Stimulated activated CD4-positive, alpha-beta T cell treated with anti-CD3 and anti-CD28 coated beads, Interleukin-12 subunit alpha, Interleukin-12 subunit beta, amount 100 ng/mL, for 48 hours (primary cell): ENCODE data around the gene BICDL1.

Experiments
- DNase-seq, 3 donors: peaks; one replicate each; pipeline ENCODE4 v3.0.0-alpha.2; 2020; ENCODE audit warnings: low read depth in 2 of 3, low spot score in 1 of 3

The BICDL1 gene

DNA sequence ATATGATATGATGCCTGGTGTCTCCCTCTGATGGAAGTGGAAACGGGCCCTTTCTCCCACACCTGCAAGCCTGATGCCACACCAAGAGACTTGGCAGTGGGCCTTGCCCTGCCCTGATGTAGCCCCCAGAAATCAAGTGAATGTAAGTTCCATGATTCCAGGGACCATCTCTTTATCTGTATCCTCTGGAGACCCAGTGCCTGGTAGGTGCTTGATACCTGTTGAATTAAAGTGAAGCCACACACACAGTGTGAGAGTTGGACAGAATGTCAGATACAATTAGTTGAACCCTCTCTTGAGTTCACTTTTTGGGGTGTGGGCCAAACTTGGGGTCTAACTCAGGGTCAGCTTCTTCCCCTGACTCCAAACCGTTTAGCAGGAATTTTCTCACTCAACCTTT lies 132.3 kb downstream of the BICDL1 start:
- no peak for DNase-seq

GRCh38 chr12:120121766-120122293 lies 132.8 kb downstream of the BICDL1 start:
- no peak for DNase-seq

GRCh38 chr12:120125029-120125428 lies 136.0 kb downstream of the BICDL1 start:
- DNase-seq = no peak

DNA sequence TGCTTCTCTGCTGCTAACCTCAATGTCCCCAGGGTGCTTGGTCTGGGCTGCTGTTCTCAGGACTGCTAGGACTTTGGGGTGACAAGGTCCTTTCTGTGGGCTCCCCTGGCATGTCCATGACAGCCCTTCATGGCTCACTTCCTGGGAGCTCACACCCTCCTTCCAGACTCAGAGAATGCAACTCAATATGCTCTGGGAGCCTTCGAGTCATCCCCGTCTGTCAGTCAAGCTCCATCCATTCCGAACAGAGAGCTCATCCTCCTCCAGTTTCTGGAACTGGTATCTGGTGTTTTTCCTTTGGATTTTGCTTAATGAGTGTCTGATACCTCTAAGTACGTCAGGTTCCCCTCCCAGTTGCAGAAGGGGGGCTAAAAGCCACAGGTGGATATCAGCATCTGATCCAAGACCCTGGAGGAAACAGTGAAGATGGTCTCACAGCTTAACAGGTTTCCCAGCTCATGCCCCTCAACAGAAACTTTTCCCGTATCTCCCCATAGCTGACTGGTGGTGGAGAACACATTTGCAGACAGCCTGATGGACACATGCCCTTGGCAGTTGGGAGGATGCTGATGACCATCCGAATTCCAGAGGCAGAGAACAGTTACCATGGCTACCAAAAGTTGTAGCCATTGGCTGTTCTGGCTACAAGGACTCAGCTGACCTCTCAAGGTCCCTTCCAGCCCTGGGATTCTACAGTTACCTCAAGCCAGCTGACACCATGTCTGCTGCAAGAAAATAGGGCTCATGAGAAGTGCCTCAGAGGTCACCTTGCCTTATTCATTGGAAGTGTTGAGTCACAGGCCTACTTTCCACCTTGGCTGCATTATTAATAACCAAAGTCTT lies 137.0 kb downstream of the BICDL1 start:
- peak in 1 of 3 donors; percentile 32 for DNase-seq

DNA sequence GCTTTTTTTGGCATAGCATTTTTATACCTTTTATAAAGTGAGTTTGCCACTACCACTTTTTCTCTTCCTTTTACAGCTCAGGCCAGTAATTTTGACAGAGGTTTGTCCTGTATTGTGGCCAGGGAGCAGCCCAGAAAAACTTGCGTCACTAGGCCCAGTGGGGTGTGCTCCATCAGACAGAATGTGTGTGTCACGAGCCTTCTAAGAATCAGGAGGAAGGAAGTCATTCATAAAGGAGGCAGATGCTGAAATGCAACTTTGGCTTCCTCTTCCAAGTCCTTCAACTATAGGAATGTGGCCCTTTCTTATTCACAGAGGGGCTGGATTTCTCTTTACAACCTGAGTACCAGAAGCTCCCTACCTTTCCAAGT lies 137.6 kb downstream of the BICDL1 start:
- no peak for DNase-seq

DNA sequence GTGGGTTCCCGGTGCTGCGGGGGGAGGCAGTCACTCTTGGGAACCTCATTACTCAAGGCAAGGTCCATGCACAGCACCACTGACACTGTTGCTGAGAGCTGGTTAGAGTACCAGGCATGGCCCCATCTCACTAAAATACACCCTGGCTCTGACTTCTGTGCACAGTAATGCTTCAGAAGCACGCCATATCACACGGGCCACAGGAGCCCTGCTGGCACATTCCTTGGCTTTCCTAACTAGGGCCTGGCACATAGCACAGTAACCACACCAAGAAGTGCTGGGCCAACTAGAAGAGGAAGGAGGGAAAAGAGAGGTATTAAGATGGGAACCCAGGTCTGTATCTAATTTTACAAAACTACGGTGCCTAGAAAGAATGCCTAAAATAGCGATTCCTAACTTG lies 141.0 kb downstream of the BICDL1 start:
- no peak for DNase-seq

- no peak for DNase-seq
These were observed 142.1 kb downstream of the BICDL1 start for GRCh38 chr12:120131116-120131515.

DNA sequence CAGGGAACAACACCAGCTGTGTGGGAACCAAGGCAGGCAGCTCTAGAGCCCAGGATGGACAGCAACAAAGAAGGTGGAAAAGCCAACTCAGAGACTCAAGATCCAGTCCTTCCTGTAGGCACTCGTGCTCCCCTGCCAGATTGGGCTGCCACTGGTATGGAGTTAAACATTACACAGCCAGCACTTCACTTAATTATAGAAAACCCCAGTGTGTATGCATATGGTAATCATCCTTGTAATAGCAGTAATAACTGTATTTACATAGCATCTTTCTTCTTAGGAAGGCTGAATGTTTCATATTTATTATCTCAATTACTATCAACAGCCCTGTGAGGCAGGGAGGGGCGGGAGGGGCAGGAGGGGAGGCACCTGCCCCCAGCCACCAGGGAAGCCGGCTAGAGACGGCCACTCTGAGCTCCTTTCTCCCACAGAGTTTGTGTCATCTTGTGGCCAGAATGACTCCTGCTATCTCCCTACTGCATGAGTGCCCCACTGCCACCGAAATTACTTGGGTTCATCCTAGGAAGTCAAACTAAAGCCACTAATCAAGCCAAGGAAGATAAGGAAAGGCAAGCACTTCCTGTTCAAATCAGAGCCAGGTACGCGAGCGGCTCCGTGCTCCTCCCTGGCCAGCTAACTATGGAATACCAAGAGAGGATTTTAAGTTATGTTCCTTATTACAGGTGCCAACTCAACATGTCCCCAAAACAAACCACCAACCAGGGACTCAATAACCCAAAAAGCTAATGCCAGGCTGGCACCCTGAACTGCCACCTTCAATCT lies 143.2 kb downstream of the BICDL1 start:
- no peak for DNase-seq

GRCh38 chr12:120132863-120133385 lies 143.9 kb downstream of the BICDL1 start:
- DNase-seq = no peak

DNA sequence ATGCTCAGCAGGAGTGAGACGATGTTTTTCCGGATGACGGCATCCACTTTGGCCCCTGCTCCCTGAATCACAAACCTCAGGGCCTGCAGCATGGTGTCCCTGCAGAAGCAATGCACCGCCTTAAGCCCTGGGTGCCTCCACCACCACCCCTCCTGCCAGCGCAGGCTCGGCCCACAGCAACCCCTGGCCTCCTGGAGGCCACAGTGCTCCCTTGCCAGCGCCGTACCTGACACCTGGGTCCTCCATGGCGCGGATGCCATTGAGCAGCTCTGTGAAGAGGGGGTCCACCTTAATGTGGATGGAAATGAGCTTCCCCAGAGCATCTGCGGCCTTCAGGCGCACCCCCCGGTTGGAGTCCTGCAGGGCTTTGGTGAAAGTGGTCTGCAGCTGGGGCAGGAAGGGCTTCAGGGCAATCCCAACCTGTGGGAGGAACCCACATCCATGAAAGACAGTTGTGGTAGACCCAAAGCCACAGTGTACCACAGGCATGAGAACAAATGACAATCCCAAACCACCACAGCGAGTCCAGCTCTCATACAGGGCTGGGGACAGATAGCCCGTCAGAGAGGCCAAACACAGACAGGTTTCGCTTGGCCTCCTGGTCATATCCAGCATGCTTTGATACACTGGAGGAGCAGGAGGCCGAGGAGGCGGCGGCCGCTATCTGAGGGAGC lies 145.4 kb downstream of the BICDL1 start:
- DNase-seq = no peak

GRCh38 chr12:120136093-120136770 lies 147.2 kb downstream of the BICDL1 start:
- no peak for DNase-seq

DNA sequence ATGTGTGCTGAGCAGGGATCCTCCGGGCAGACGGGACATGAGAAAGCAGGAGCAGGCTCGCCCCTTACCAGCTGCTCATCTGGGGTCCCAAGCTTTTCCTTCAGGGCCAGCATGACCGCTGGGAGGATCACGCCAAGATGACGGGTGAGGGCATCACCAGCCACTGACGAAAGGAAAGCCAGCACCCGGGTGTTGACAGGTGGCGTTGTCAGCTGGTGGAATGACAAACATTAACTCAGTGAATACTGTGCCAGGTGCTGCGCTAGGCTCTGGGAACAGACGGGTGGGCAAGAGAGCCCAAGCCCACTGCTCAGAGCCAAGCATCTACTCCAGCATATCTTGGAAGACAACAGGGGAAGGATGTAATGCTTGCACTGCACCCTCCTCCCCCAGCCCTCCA lies 148.8 kb downstream of the BICDL1 start:
- DNase-seq = no peak

DNA sequence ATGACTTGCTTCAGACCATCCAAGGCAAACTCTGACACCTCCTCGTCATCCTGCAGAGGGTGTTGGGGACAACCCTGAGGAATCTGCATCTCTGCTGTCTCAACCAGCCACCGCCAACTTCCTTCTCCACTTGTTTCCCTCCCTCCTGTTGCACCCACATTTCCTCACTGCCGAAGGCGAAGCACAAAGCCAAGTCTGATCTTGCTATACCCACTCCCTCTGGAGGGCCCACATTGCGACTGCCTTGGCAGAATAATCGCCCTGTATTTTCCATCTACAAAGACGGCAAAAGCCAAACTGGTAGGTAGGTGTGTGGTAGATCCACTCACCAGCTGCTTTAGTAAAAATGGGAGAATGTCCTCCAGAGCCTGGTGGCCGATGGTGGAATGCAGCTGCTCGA lies 149.3 kb downstream of the BICDL1 start:
- no peak for DNase-seq

DNA sequence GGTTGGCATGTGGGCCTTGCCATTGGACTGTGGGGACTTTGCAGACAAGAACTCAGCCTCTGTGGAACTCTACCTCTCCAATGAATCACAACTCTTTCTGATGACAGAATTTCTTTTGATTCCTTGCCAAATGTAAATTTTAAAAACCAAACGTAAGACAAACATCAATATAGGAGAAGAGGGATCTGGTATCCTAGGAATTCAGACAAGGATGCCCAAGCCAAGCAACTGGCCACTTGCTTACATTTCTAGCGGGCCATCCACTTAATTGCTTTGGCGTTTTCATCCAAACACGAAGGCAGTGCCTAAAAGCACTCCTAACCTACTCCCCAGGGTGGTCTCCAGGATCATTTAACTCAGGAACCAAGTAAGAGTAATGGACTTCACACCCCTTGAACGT lies 150.9 kb downstream of the BICDL1 start:
- DNase-seq = no peak

- no peak for DNase-seq
These were observed 151.6 kb downstream of the BICDL1 start for GRCh38 chr12:120140603-120141002.

DNA sequence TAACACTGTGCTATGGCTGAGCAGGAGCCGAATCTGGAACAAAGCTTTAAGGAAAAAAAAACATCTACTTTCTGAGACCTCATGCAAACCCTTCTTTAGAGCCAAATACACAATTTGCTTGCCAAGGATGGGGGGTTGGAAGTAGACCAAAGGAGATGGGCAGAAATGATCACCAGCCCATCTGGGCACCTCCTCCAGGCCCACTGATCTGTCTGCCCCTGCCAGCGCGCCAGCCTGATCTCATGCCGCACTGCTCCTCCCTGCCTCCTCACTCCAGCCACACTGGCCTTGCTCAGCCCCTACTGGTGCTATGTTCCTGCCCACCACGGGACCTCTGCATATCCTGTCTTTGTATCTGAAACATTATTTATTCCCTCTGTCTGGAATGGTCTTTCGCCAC lies 152.3 kb downstream of the BICDL1 start:
- DNase-seq = no peak

- no peak for DNase-seq
These were observed 153.3 kb downstream of the BICDL1 start for GRCh38 chr12:120142231-120142877.
